HG03064 (cell line): ENCODE data around the gene IDS.
"Not testable (repeated sequence)": the region's sequence is repeated elsewhere in the genome, so short reads cannot be mapped to it uniquely, and the experiment has no call there.

ENCODE experiments used
- ATAC-seq: cut with Tn5 transposase; IDR thresholded peaks from one replicate; pipeline ENCODE4 v1.9.1; 2021; ENCODE audit warnings: low read depth; ENCODE audit not compliant: unreplicated experiment

Gene IDS, protein sequence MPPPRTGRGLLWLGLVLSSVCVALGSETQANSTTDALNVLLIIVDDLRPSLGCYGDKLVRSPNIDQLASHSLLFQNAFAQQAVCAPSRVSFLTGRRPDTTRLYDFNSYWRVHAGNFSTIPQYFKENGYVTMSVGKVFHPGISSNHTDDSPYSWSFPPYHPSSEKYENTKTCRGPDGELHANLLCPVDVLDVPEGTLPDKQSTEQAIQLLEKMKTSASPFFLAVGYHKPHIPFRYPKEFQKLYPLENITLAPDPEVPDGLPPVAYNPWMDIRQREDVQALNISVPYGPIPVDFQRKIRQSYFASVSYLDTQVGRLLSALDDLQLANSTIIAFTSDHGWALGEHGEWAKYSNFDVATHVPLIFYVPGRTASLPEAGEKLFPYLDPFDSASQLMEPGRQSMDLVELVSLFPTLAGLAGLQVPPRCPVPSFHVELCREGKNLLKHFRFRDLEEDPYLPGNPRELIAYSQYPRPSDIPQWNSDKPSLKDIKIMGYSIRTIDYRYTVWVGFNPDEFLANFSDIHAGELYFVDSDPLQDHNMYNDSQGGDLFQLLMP

DNA sequence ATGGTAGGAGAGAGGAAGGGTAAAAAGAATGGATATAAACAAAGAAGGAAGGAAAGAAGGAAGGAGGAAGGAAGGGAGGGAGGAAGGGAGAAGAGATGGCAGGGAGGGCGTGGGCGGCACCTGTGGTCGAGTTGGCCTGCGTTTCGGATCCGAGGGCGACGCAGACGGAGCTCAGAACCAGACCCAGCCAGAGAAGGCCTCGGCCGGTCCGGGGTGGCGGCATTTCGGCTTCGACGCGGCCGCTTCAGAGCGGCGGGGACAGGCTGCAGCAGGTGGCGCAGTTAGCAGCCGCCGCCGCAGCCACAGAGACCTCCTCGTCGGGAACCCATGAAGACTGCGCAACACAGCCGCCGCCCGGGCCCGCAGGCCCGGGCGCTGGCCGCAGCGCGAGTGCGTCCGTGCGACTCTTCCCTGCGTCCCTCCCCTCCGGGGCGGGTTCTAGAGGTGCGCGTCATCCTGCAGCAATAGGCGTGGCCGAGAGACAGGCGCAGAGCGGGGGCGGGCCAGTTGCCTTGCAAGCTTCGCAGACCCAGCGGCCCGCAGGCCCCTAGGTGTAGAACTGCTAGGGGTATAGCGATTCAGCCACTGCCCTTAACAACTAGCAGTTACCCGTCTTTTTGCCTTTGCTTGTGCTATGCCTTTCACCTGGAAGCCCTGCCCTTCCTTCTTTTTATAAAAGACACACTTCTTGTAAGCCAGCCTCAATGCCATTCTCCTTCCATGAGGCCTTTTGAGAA lies at the start of gene IDS:
Gene IDS (minus strand): TSS at position 392 of the 737 bp plus-strand sequence. CDS start 169 bp downstream, at position 223.
- ATAC-seq, result peak; percentile 65

DNA sequence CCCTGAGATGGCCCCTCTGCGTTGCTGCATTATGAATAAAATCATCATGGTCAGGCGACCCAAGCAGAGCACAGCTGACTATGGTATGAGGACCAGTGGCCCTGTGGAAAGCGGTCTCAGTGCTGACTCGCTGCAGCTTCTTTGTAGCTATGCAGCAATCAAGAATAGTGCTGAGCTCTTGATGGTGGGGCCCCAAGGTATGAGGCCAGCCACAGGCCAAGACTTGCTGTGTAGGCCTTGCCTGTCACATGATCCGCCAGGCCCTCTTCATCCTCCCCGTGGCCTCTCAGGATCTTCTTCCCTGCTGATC lies 46.8 kb upstream of the IDS start:
- ATAC-seq, result not testable (repeated sequence)

DNA sequence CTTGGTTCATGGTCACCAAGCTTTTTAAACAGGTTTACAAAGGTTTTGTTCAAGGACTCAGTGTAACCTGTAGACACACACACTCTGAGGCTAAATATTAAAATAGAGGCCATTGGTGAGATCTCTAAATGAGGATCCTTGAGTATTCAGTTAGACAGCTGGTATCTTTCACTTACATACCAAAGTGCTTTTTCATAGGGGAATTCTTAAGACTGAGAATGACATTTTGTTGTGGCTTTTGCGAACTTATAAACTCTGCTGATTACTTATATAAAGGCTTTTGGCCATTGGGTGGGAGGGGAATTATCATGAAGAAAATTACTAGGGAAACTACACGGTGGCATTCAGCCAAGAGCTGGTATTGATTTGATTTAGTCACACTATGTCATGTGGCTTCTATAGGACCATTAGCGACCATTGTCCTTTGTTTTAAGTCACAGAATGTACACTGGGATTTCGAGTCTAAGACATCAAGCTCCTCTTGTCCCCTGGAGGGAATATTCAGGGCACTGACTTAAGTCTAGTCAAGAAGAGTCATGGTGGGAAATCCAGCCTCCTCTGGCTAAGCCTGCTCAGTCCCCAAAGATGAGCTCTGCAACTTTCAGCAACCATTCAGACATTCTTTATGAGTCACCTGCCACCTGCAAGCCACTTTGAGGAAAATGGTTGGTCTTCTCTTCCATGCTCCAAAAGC lies 46.3 kb upstream of the IDS start:
- not testable (repeated sequence) for ATAC-seq

DNA sequence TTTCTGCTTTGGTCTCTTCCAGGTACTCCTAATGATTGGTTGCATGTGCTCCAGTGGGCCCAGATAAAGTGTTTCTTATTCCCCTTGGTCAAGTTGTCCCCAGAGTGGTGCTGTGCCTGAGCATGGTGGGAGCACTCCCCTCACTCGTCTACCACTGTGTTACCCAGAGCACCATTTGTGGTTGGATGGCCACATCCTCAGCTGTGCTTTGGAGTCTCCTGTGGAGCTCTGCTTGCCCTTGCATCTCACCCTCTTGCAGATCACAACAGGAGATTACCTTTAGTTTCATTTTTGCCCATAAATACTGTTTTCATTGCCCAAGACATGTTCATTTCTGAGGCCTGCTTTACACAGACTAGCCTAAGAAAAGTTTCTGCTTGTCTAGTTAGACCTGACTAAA lies 45.3 kb upstream of the IDS start:
- ATAC-seq, result not testable (repeated sequence)

DNA sequence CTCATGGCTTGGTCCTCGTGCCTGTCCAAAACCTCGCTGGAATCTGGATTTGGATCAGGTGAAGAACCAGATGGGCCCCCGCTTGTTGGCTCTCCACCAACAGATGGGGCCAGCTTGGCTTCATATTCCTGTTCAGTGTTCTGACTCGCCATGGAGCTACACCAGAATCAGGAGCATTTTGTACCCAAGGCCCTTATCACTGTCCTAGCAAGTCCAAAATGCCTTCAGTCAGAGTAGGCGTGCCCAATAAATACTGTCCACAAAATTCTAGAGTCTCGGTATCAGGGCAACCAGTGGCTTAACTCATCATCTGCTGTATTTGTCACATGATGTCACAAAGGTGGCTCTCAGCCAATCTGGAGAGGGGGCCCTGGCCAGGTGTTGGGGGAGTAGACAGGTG lies 44.6 kb upstream of the IDS start, which contains the start of gene HSFX3:
Gene HSFX3 (minus strand): TSS at position 224 of the 400 bp plus-strand sequence. CDS start 72 bp downstream, at position 152.
- not testable (repeated sequence) for ATAC-seq

DNA sequence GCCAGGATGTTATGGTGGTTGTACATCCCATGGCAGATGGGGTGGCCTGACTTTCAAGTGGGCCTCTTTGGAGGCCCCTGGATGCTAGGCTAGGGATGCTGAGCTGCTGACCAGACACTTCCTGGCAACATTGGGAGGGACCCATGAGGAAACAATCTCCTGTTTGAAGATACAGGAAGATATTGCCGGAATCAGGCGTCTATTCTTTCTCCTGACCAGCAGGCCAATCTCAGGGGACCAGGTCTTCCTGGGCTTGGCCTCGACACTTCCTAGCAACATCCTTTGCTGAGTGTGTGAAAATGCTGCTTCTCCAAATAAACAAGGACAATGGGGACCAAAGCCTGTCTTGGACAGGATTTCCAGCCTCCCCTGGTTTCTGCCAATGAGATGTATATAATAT lies 42.7 kb upstream of the IDS start:
- ATAC-seq, result not testable (repeated sequence)

DNA sequence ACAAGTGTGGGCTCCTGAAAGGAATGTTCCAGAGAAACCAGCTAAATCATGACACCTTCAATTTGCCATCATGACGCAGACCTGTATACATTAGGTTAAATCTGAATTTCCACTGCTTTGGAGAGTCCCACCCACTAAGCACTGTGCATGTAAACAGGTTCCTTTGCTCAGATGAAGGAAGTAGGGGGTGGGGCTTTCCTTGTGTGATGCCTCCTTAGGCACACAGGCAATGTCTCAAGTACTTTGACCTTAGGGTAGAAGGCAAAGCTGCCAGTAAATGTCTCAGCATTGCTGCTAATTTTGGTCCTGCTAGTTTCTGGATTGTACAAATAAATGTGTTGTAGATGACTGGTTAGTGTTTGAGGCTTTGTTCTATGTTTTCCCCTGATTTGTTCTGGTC lies 41.9 kb upstream of the IDS start:
- ATAC-seq, result not testable (repeated sequence)

DNA sequence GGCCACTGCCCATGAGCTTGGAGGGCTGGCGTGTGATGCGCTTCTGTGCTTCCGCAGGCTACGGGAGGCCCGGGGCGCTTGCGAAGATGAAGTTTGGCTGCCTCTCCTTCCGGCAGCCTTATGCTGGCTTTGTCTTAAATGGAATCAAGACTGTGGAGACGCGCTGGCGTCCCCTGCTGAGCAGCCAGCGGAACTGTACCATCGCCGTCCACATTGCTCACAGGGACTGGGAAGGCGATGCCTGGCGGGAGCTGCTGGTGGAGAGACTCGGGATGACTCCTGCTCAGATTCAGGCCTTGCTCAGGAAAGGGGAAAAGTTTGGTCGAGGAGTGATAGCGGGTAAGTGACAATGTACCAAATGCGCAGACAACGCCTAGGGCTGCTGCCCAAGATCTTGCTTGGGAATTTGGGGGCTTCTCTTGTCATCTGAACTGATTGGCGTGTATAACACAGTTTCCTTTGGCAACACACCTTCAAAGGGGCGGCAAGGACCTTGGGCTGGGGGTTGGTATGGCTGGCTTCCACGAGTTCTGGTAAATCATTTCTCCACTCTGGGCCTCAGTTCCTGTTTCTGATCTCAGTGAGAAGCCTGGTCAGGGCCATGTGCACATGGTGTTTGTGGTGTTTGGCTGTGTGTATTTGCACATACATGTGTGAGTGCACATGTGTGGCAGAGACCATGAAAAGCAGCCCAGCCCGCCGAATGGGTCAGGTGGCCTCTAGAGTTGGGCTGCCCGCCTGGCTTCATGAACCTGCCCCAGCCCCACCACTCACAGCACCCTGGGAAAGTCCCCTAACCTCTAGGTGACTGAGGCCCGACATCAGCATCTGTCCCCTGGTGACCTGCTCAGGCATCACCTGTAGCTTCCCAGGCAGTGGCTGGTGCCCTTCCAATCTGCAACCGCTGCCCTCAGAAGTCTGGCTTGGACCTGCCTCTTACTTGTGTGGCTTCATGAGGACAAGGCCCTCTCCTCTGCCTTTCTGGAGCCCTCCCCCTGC lies 40.7 kb upstream of the IDS start:
- ATAC-seq, result not testable (repeated sequence)

DNA sequence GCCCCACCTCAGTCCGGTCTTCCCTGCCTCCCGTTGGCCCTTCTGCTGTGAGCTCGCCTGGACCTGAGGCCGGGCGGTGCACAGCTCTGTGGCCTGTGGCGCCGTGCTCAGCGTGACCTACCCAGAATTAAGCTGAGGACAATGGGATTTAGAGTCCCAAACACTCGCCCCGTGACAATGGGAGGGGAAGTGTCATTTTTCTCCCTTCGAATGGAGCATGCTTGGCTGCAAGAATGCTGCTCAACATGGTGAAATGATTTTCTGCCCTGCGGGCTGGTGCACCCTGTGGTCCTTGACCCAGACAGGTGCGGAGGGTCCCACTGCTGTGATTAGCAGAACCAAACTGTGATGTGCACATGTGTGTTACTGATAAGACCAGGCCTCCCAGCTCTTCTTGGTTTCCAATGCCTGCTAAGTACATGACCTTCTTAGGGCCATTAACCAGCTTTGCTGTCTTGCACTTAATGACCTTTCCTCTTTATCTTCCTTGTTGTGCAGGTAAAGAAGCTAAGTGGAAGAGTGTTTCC lies 36.5 kb upstream of the IDS start:
- ATAC-seq, result no peak

DNA sequence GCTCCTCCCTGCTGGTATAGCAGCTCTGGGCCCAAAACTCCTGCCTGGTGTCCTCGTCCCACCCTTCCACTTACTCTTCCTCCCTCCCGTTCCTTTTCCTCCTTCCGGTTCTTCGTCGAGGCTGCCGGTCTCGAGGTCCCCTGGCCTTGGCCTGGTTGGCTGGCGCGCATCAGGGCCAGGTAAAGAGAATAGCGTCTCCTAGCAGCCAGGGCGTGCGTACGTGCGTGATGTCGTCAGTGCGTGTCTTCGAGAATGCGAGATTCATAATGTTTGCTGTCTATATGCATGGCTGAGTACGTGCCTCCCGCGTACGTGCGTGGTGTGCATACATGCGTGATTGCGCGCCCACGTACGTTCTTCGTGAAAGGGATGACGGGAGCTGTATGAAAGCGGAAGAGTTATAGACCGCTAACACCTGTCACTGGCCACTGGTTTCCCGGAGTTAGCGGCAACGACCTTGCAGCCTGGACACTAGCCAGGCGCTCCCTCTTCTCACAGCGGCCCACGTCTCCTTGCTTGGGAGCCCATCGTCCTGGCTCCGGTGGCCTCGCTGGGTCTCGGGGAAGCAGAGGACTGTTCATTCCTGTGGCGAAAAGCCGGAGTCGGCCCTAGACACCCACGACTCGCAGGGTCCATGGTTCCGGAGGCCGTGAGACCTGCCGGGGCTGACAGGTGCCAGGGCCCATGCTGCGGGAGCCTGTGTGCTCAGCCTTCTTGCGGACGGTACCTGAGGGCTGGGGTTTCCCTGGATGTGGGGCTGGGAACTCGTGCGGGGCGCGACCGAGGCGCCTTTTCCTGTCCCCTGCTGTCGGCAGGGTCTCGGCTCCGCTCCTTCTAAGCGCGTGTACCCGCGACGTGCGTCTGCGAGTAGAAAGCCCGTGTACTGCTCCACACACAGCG lies 35.8 kb upstream of the IDS start, which contains the start of gene EOLA1:
Gene EOLA1 (plus strand): TSS at position 392 of the 900 bp plus-strand sequence. CDS start 4,619 bp downstream, outside the sequence.
- peak; percentile 78 for ATAC-seq

DNA sequence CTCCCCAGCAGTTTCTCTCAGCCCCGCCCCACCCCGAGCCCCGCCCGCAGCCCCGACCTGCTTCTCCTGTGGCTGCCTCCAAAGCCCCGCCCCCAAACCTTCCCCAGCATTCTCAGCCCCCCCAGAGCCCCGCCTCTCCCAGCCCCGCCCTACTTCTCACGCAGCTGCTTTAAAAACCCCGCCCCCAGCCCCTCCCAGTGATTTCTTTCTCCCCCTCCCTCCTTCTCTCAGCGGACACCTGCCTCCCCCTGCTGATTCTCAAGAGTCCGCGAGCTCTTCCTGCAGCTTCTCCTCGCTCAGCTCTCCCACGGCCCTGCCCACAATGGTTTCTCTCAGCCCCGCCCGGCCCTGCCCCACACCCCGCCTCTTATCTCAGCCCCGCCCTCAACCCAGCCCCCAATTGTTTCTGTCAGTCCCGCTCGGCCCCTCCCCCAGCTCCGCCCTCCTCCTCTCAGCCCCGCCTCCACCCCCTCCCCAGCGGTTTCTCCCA lies 35.1 kb upstream of the IDS start:
- peak; percentile 33 for ATAC-seq

DNA sequence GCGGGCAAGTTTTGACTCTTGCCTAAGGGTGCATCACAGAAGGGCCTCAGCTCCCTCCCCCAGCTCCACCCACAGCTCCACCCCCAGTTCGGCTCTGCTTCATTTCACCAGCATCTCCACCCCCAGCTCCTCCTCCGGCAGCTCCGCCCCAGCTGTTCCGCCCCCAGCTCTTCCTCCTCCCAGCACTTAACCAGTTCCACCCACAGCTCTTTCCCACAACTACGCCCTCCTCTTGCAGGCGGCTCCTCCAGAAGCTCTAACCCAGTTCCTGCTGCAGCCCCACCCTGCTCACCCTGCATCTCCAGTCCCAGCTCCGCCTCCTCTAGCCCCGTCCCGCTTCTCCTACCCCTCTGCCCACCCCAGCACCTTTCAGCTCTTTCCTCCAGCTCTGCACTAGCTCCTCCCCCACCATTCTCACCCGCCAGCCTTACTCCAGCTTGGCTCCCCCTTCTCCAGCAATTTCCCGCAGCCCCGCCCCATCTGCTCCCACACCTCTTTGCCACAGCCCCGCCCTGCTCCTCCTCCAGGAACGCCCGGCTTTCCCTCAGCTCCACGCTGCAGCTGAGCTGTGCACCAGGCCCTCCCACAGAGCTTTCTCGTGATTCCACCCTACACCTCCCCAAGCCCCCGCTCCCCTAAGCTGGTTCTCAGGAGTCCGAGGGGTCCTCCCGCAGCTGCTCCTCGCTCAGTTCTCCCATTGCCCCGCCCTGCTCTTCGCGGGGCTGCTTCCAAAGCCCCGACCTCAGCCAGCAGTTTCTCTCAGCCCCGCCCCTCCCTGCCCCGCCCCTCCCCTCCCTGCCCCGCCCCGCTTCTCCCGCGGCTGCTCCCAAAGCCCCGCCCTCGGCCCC lies 34.4 kb upstream of the IDS start:
- peak; percentile 37 for ATAC-seq

DNA sequence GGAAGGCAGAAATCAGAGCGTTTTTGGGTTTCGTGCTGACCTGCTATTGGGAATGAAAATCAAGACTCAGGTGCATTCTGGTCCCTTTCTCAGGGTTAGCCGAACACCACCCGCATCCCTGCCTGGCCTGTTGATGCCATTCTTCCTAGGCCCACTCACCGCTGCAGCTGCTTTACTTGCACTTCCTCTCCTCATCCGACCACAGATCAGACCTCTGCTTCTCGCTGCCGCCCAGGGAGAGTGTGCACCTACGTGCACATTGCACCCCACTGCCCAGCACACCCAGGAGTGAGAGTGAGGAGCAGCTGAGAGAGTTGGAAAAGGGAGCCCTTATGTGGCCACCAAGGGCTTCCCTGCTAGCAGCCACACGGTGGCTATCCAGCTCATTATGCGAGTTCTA lies 32.4 kb upstream of the IDS start:
- not testable (repeated sequence) for ATAC-seq

DNA sequence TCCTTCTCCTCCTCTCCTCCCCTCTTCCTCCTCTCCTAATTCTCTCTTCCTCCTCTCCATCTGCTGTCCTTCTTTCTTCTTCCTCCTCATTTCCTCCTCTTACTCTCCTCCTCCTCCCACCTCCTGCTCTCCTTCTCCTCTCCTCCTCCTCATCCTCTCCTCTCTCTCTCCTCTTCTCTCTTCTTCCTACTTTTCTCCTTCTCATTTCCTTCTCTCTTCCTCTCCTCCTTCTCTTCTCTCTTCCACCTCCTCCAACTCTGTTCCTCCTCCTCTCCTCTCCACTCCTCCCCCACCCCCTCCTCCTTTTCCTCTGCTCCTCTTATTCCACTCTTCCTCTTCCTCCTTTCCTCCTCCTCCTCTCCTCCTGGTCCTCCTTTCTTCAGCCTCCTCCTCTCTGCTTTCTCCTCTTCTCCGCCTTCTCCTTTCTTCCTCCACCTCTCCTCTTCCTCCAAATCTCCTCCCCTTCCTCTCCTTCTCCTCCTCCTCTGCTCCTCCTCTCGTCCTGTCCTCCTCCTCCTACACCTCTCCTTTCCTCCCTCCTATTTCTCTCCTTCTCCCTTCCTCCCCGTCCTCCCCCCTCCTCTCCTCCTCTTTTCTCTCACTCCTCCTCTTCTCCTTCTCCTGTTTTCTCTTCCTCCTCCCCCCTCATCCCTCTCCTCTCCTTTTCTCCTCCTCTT lies 30.0 kb upstream of the IDS start:
- ATAC-seq, result not testable (repeated sequence)

DNA sequence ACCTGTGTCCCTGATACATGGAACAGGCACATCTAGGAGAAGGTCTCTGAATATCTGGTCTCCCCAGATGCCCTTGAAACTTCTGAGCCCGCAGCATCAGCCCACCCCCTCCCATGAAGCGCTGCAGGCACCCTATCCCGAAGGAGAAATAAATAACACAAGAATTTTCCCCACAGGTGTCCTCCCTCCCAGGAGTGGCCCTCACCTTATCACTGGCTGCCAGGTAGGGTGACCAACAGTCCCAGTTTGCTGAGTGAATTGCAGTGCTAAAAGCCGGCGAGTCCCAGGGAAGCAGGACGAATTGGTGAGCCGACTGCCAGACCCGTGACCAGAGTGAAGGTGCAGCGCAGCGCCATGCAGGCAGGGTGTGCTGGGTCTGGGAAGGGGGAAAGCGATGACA lies 28.9 kb upstream of the IDS start:
- ATAC-seq, result not testable (repeated sequence)

DNA sequence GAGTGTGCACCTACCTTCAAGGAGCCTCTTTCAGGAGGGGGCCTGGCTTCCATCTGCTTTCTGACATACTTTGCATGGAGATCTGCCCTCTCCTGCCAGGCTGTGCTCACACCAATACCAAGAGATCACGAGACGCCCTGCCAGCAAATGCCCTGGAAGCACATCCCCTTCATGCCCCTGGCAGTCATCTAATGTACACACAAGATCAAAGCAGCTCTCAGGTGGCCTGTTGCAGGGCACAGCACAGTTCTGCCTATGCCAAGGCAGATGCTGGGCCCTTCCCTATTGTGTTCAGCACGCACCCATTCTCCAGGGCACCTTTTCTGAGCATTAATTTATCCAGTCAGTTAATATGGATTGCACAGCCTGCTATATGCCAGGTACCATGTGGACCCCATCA lies 27.8 kb upstream of the IDS start:
- ATAC-seq, result not testable (repeated sequence)

DNA sequence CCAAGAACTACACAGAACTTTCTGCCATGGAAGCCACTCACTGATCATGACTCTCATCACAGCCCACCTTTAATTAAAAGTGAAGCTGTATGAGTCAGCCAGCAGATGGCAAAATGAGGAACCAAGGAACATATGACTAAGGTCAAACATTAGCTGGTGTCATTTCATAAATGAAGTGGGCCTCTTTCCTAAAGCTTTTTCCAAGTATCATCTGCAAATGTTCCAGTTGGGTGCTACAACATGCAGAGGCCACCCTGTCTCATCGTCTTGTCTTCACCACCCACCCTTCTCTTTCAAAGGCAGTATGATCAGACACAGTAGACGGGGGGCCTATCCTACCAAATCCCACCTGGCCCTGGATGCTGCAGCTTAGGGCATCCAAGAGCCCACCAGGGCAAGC lies 26.5 kb upstream of the IDS start:
- ATAC-seq, result no peak
